ENCODE results near the gene STYXL1.
"Not testable (repeated sequence)": the region's sequence is repeated elsewhere in the genome, so short reads cannot be mapped to it uniquely, and the experiment has no call there.

The STYXL1 gene, protein sequence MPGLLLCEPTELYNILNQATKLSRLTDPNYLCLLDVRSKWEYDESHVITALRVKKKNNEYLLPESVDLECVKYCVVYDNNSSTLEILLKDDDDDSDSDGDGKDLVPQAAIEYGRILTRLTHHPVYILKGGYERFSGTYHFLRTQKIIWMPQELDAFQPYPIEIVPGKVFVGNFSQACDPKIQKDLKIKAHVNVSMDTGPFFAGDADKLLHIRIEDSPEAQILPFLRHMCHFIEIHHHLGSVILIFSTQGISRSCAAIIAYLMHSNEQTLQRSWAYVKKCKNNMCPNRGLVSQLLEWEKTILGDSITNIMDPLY

DNA sequence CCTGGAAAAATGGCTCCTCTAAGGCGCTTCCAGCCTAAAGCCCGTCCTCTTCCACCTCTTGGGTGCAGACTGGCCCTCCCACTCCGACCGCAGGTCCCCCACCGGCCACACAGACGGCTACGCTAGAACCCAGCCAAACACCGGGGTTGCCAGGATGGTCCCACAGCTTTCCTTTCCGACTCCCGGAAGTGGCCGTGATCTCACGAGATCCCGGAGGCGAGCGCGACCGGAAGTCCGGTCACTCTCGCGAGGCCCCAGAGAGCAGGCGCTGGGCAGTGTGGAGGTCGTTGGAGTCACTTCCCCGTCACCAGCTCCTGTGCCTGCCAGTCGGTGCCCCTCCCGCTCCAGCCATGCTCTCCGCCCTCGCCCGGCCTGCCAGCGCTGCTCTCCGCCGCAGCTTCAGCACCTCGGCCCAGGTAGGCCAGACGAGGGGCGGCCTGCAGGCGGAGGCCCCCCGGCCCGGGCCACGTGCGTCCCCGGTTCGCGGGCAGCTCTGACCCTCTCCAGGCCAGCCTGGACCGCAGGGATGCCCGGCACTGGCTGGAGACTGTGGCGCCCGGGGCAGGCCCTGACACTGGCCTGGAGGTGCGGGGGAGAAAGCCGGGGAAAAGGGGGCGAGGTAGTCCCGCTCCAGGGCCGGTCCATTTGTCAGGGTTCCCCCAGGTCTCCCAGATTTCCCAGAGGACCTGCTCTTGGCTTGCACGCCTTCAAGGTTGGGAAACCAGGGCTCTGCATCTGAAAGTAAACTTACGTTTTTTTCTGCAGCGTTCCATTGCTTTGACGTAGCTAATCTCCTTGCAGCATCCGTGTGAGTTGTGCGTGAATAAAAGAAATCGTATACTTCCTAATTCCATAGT is at the start of gene STYXL1, which contains the start of gene MDH2:
Gene STYXL1, minus strand, starts transcription at position 190 of the 857 bp plus-strand sequence. CDS start 17,477 bp downstream, outside the sequence.
Gene MDH2, plus strand, starts transcription at position 296 of the 857 bp plus-strand sequence. Its CDS starts 55 bp downstream, at position 351.
- DNase-seq, result peak; percentile 96

DNA sequence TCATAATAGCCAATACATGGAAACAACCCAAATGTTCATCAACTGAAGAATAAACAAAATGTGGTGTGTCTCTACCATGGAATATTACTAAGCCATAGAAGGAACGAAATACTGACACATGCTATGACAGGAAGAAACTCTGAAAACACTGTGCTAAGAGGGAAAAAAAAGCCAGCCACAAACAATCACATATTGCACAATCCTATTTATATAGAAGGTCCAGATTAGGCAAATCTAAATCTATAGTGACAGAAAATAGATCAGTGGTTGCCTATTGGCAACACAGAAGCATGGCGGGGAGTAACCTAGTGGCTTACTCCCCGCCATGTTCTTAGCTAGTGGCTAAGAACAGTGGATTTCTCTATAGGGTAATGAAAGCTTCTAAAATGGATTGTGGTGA is 48.1 kb upstream of the STYXL1 start:
- no peak for DNase-seq

DNA sequence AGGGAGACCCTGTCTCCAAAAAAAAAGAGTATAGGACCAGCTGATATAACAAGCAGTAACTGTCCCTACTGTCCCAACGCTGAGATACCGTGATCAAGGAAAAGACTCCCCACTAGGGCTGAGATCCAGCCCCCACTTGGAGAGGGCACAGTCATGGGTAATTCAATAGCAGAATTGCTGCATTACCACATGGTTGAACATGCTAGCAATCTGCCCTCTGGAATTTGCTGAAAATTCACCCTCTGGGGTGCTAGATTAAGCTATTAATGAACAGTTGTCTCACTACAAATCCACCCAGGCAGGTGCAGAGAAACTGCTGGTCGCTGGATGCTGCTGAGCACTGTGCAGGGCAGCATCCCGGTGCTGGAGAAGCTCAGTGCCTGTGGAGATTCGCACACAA is 46.5 kb upstream of the STYXL1 start:
- DNase-seq, result not testable (repeated sequence)

DNA sequence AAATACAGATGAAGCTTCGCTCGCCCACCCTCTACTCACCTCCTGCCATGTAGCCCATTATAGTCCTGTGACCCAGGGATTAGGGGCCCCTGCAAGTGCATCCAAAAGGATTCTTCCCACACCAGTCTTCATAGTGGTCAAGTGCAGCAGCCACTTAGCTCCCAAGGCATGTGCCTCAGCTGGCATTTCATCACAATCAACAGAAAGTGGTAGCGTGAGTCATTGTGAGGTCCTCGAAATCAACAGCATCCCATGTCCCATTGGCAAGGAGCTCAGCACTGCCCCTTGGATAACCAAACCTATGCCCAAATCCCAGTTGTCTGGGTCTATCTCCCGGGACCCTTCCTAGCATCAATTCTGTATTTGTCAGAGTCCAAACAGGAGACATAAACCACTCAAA is 45.7 kb upstream of the STYXL1 start:
- DNase-seq, result not testable (repeated sequence)

DNA sequence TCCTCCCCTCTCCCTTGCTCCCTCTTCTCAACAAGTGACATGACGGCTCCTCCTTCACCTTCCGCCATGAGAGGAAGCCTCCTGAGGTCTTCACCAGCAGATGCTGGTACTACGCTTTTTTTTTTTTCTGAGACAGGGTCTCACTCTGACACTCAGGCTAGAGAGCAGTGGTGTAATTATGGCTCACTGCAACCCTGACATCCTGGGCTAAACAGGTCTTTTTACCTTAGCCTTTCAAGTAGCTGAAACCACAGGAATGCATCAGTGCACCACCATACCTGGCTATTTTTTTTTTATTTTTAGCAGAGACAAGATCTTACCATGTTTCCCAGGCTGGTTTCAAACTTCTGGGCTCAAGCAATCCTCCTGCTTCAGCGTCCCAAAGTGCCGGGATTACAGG is 43.7 kb upstream of the STYXL1 start:
- no peak for DNase-seq

DNA sequence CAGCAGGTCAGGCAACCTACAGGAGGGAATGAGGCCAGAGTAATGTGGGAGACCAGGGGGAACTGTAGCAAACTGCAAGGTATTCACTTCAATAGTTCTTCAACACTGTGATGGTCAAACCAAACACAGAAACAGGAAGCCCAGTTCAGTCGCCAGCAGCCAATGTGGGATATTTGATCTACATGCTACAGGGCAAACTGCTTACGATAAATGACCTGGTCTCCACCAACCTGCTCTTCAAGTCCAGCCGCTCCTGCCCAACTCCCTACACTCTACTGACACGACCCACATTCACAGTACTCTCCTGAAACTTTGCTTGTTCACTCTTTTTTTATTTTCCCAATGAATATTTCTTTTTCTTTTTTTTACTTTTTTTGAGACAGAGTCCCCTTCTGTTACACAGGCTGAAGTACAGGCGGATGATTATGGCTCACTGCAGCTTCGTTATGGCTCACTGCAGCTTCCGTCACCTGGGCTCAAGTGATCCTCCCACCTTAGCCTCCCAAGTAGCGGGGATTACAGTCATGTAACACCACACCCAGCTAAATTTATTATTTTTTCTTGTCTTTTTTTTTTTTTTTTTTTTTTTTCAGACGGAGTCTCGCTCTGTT is 42.2 kb upstream of the STYXL1 start:
- DNase-seq, result no peak

DNA sequence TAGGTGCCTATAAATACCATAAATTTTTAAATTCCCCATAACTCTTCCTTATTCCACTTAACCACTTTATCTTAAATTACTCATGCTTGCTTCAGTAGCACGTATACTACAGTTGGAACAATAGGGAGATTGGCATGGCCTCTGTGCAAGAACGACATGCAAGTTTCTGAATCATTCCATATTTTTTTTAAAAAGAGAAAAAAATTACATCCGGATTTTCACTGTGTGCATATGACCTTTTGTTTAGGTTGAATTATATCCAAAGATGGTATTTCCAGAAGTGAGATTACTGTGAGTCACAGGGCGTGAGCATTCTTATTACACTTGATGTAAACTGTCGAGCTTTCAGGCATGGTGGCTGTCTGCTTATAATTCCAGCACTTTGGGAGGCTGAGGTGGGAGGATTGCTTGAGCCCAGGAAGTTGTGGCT is 39.6 kb upstream of the STYXL1 start:
- not testable (repeated sequence) for DNase-seq

DNA sequence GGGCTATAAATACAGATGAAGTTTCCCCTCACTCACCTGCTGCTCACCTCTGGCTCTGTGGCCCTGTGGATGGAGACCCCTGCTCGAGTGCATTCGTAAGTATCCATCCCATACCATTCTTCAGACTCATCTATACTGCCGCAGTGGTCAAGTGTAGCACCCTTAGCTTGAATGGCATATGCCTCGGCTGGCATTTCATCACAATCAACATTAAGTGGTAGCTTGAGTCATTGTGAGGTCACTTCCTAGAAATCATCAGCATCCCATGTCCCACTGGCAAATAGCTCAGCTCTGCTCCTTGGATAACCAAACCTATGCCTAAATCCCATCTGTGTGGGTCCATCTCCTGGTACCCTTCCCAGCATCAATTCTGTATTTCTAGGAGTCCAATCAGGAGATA is 38.3 kb upstream of the STYXL1 start:
- DNase-seq, result no peak

DNA sequence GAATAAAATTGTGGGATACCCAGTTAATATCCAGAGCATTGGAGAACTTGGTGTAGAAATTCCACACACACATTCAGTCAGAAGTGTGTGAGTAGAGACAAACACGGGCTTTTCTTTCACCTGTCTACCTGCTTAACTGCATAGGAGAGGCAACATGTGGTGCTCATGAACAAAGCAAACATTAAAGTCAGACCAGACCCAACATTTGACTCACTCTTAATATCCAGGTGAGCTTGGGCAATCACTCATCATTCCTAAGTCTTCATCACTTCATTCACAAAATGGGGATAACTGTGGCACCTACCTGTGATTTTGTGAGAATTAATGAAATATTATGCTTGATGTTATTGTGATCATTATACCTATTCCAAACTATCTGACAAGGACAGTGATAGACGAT is 36.3 kb upstream of the STYXL1 start:
- not testable (repeated sequence) for DNase-seq

DNA sequence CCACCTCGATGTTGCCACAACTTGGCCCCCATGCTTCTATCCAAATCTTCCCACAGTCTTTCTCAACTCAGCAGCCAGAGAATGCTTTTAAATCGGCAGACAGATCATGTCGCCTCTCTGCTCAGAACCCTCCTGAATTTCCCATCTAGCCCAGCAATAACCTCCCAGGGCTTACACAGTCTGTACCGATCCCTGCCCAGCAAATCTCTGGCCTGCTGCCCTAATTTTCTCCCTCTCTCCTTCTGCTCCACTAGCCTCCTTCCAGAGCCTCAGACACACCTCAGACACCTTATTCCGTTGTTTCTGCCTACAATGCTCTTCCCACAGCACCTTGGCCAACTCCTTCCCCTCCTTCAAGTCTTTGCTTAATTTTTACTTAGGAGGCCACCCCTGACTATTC is 32.4 kb upstream of the STYXL1 start:
- DNase-seq, result no peak

DNA sequence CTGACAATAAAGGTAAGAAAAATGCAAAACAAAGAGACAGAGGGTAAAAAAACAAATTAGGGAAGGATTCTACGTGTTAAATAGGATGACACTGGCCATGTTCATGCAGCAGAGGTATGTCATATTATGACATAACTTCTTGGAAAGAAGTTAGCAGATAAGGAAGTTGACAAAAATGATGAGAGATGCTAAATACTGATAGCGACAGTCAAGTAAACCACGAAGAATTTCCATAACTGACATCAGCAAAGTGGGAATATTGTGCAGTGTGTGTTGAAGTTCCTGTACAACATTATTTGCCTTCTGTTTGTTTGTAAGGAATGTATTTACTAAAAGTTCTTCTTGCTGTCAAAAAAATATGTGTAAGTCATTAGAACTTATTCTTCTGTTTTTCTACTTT is 29.6 kb upstream of the STYXL1 start:
- no peak for DNase-seq

DNA sequence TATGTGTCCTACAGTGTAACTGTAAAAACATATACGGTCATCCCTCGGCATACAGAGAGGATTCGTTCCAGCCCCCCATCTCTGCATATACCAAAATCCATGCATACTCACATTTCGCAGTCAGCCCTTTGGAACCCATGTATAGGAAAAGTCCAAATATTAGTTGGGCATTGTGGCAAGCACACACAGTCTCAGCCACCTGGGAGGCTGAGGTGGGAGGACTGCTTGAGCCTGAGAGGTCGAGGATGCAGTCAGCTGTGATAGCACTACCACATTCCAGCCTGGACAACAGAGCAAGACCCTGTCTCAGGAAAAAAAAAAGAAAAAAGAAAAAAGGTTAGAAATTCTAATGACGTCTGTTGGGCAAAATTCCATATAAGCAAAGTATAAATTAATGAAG is 29.2 kb upstream of the STYXL1 start:
- no peak for DNase-seq

DNA sequence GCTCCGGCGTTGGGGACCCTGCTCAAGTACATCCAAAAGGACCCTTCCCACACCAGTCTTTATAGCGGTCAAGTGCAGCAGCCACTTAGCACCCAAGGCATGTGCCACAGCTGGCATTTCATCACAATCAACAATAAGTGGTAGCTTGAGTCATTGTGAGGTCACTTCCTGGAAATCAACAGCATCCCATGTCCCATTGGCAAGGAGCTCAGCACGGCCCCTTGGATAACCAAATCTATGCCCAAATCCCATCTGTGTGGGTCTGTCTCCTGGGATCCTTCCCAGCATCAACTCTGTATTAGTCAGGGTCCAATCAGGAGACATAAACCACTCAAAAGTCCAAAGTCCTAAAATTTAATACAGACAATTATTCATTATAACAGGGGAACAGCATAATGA is 27.2 kb upstream of the STYXL1 start:
- no peak for DNase-seq

DNA sequence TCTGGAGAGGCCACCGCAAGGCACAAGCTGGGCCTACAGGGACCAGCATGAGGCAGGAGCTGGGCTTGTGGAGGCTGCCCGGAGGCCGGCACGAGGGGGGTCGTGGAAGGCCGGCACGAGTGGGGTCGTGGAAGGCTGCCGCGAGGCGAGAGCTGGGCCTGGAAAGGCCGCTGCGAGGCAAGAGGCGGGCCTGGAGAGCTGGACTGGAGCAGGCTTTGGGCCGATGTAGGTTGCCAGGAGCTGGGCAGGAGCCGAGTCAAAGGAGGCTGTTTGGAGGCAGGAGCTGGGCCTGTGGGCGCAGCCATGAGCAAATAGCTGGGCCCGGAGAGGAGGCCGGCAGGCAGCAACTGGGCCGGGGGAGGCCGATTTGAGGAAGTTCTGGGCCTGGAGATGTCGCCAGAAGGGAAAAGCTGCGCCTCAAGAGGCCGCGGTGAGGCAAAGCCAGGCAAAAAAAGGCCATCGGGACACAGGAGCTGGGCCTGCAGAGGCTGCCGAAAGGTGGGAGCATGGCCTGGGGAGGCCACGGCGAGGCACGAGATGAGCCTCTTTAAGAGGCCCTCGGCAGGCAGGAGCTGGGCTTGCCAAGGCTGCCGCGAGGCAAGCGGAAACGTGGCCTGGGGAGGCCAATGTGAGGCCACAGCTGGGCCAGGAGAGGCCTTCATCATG is 26.6 kb upstream of the STYXL1 start:
- no peak for DNase-seq

DNA sequence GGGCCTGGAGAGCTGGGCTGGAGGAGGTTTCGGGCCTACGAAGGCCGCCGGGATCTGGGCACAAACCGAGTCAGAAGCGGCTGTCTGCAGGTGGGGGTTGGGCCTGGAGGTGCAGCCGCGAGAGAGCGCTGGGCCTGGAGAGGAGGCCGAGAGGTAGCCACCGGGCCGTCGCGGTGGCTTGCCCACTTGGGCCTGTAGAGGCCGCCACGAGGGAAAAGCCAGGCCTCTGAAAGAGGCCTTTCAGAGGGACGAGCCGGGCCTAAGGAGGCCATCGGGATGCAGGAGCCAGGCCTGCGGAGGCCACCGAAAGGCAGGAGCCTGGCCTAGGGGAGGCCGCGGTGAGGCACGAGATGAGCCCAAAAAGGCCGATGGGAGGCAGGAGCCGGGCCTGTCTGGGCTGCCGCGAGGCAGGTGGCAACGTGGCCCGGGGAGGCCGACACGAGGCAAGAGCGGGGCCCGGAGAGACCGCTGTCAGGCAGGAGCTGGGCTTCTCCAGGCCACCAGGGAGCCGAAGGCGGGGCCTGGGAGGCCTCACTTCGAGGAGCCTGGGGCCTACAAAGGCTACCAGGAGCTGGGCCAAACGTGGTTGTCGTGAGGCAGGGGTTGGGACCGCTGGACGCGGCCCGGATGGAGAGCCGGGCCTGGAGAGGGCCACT is 25.7 kb upstream of the STYXL1 start:
- no peak for DNase-seq

DNA sequence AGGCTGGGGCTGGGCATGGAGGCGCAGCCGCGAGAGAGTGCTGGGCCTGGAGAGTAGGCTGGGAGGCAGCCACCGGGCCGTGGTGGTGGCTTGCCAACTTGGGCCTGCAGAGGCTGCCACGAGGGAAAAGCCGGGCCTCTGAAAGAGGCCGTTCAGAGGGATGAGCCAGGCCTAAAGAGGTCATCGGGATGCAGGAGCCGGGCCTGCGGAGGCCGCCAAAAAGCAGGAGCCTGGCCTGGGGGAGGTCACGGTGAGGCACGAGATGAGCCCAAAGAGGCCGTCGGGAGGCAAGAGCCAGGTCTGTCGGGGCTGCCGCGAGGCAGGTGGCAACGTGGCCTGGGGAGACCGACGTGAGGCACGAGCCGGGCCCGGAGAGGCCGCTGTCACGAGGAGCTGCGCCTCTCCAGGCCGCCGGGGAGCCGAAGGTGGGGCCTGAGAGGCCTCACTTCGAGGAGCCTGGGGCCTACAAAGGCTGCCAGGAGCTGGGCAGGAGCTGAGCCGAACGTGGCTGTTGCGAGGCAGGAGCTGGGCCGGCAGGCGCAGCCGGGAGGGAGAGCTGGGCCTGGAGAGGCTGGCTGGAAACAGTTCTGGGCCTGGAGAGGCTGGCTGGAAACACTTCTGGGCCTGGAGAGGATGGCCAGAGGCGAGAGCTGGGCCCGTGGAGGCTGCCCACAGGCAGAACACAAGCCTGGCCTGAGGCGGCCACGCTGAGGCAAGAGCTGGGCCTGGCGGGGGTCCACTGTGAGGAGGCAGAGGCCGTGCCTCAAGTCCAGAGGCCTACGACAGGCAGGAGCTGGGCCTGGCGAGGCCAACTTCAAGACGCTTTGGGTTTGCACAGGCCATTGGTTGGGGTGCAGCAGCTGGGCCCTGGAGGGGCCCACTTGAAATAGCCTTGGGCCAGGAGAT is 24.7 kb upstream of the STYXL1 start:
- no peak for DNase-seq

DNA sequence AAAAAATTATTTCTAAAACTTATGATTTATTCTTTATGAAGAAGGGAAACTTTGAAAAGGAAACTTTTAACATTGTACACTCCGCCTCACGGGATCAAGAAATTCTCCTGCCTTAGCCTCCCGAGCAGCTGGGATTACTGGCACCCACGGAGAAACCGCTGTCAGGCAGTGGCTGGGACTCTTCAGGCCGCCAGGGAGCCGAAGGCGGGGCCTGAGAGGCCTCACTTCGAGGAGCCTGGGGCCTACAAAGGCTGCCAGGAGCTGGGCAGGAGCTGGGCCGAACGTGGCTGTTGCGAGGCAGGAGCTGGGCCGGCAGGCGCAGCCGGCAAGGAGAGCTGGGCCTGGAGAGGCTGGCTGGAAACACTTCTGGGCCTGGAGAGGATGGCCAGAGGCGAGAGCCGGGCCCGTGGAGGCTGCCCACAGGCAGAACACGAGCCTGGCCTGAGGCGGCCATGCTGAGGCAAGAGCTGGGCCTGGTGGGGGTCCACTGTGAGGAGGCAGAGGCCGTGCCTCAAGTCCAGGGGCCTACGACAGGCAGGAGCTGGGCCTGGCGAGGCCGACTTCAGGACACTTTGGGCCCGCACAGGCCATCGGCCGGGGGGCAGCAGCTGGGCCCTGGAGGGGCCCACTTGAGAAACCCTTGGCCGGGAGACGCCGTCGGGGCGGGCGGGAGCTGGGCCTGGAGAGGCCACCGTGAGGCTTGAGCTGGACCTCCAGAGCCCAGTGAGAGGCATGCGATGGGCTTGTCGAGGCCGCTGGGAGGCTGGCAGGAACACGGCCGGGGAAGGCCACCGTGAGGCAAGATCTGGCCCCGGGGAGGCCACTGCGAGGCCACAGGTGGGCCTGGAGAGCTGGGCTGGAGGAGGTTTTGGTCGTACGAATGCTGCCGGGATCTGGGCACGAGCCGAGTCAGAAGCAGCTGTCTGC is 23.8 kb upstream of the STYXL1 start:
- no peak for DNase-seq

DNA sequence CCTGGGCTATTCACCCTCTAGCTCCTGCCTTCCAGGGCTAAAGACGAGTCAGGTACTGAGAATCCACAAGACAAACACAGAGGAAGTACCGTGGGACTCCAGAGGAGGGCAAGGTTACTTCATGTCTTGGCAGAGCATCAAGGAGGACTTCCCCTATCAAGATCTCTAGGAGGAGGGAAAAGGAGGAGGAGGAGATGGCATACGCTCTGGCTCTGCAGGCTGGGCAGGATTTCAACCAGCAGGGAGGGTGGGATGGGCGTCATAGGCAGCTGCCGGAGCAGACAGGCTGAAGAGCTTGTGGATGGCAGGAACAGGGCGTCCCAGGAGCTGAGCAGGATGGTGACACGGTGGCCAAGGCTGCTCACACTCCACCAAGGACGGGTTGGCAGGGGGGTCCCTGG is 21.4 kb upstream of the STYXL1 start:
- no peak for DNase-seq

DNA sequence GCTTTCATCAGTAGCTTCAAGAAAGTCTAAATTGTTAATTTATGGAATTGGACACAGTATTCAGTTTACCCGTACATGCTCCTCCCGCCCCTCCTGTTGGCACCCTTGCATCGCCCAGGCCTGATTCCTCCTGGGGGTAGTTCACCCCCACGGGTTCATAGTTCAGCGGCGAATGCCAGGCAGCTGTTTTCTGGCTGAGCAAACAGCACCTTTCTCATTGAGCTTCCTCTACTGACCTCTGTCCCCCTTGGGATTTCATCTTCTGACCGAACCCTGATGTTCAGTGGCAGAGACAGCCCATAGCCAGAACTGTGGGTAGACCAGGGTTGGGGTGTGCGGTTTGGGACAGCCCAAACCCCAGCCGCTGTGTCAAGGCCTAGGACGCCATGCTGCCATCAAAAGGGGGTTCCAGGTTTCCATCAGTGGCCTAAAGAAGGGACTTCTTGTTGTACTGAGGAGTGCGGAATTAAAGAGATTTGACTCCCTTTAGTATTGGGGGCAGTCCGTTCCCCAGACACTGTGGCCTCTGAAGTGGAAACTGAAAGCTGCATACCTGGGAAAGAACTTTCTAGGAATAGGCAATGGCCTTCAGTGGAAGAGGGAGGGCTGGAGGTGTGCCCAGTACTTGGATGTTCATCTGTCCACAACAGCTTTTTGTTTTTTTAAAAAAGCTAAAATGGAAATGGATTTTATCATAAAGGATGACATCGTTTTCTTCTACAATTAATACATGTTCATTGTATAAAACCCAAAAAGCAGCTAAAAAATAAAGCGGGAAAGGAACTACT is 19.1 kb upstream of the STYXL1 start:
- DNase-seq, result no peak
